GM19452 (cell line): ENCODE measurements around the gene ZNF205.

Experiments
- ATAC-seq: cut with Tn5 transposase; IDR thresholded peaks from one replicate; pipeline ENCODE4 v1.9.1; 2021; ENCODE audit not compliant: unreplicated experiment

ZNF205 gene

GRCh38 chr16:3101018-3101840, 11.2 kb upstream of the ZNF205 start:
- no peak for ATAC-seq

GRCh38 chr16:3101841-3102470, 10.4 kb upstream of the ZNF205 start:
- ATAC-seq: no peak

- ATAC-seq: peak; percentile 83
Observed at GRCh38 chr16:3106205-3106928, 6.0 kb upstream of the ZNF205 start.

GRCh38 chr16:3112881-3113574, 642 bp downstream of the ZNF205 start:
- no peak for ATAC-seq

GRCh38 chr16:3113765-3114479, 1.5 kb downstream of the ZNF205 start:
- ATAC-seq: no peak

GRCh38 chr16:3115003-3115402, 2.6 kb downstream of the ZNF205 start:
- ATAC-seq: no peak

- ATAC-seq: no peak
Observed at GRCh38 chr16:3115561-3115960, 3.2 kb downstream of the ZNF205 start.

- no peak for ATAC-seq
Observed at GRCh38 chr16:3118204-3118790, 5.9 kb downstream of the ZNF205 start.

GRCh38 chr16:3118846-3119245, 6.5 kb downstream of the ZNF205 start:
- no peak for ATAC-seq

- ATAC-seq: no peak
Observed at GRCh38 chr16:3119286-3119685, 6.9 kb downstream of the ZNF205 start.

- no peak for ATAC-seq
Observed at GRCh38 chr16:3119701-3120408, 7.5 kb downstream of the ZNF205 start.

- ATAC-seq: no peak
Observed at GRCh38 chr16:3120435-3120834, 8.0 kb downstream of the ZNF205 start.

GRCh38 chr16:3121851-3122467, 9.6 kb downstream of the ZNF205 start:
- no peak for ATAC-seq

- ATAC-seq: no peak
Observed at GRCh38 chr16:3122926-3123570, 10.7 kb downstream of the ZNF205 start.

- ATAC-seq: peak; percentile 85
Observed at GRCh38 chr16:3123986-3124886, 11.8 kb downstream of the ZNF205 start.

GRCh38 chr16:3127745-3128144, 15.4 kb downstream of the ZNF205 start:
- ATAC-seq: no peak
